ENCODE measurements around the gene DPYD.

DNA sequence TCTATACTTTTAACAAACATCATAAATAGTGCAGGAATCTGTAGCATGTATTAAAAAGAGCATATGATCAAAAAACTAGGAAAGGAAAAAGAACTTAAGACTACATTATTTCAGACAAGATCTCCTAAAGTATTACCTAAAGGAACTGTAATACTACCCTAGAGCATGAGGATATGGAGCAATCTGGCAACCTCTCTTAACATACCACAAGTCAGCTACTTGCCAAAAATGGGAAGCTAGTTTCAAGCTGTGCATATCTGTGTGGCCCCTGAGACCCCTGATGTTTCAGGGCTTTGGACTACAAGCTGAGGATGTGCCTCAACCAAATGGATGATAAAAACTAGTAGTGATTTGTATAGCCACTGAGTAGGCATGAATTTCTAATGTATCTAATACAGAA is 673.6 kb downstream of the DPYD start:
- TF ChIP-seq EZH2 (IDR thresholded peaks at IDR 0.05; ENCODE audit: insufficient read depth, low read length) (no peak), CTCF (IDR thresholded peaks at IDR 0.05; ENCODE audit: insufficient read depth, low read depth, low read length) (no peak)

Data from astrocyte (in vitro differentiated cells and primary cell).